WTC11 (cell line): ENCODE data around the gene FSTL4. TPM values are rescaled to one million over a fixed set of nuclear protein-coding genes. Genes with fewer than 3 reads are reported as not detected.

Experiments used
- ATAC-seq: fragments of 200-7000 bp; cut with Tn5 transposase; 2 replicates; pipeline ENCODE4 v1.10.0; 2021; ENCODE audit warnings: mild to moderate bottlenecking, moderate library complexity
- CTCF ChIA-PET: fragments of 300-600 bp; sonication (Branson Sonifier 250); formaldehyde crosslinking; loops from one replicate; lab custom pipeline; 2021; ENCODE audit warnings: antibody characterized with exemption; lab: Charles Lee
- POLR2A ChIA-PET: fragments of 350-600 bp; sonication (Branson Sonifier 250); formaldehyde crosslinking; loops from one replicate; lab custom pipeline; 2021; ENCODE audit warnings: antibody characterized with exemption; lab: Charles Lee
- DNase-seq: peaks from one replicate; pipeline ENCODE4 v3.0.0; 2021; ENCODE audit warnings: low spot score
- H3K27ac Mint-ChIP-seq: 2 replicates; pipeline ENCODE4 v1.8.0; 2021; ENCODE audit warnings: mixed read lengths
- H3K27me3 Mint-ChIP-seq: 2 replicates; pipeline ENCODE4 v1.8.0; 2021; ENCODE audit warnings: low read depth, mild to moderate bottlenecking, moderate library complexity, mixed read lengths
- H3K36me3 Mint-ChIP-seq: 2 replicates; pipeline ENCODE4 v1.8.0; 2021; ENCODE audit warnings: mixed read lengths
- H3K4me1 Mint-ChIP-seq: 2 replicates; pipeline ENCODE4 v1.8.0; 2022; ENCODE audit warnings: mixed read lengths
- H3K4me3 Mint-ChIP-seq: 2 replicates; pipeline ENCODE4 v1.8.0; 2021; ENCODE audit warnings: mild to moderate bottlenecking, moderate library complexity, mixed read lengths
- H3K9me3 Mint-ChIP-seq: 2 replicates; pipeline ENCODE4 v1.8.0; 2021; ENCODE audit warnings: mixed read lengths
- CREM ChIP-seq: sonication (generic); formaldehyde crosslinking; IDR thresholded peaks from 2 replicates; pipeline ENCODE4 v1.8.1; 2022; ENCODE audit warnings: mild to moderate bottlenecking, missing genetic modification reagents, moderate library complexity
- ELF4 ChIP-seq: sonication (generic); formaldehyde crosslinking; IDR thresholded peaks from 2 replicates; pipeline ENCODE4 v1.8.1; 2022; ENCODE audit warnings: low read depth, mild to moderate bottlenecking, moderate library complexity, missing genetic modification reagents
- EMX1 ChIP-seq: fragments of 250-450 bp; sonication (Bioruptor Pico); IDR thresholded peaks from 2 replicates; pipeline ENCODE4 v1.8.0; 2021; ENCODE audit warnings: mild to moderate bottlenecking
- ESRRA ChIP-seq: sonication (generic); formaldehyde crosslinking; IDR thresholded peaks from 2 replicates; pipeline ENCODE4 v1.8.1; 2022; ENCODE audit warnings: mild to moderate bottlenecking, missing genetic modification reagents, borderline replicate concordance
- GRHL2 ChIP-seq: fragments of 250-450 bp; sonication (Bioruptor Pico); IDR thresholded peaks from 2 replicates; pipeline ENCODE4 v1.8.0; 2022; ENCODE audit warnings: mild to moderate bottlenecking, moderate library complexity; ENCODE audit not compliant: insufficient replicate concordance, severe bottlenecking
- HMGA2 ChIP-seq: fragments of 250-450 bp; sonication (Bioruptor Pico); IDR thresholded peaks from 2 replicates; pipeline ENCODE4 v1.4.0; 2021; ENCODE audit warnings: mild to moderate bottlenecking, moderate library complexity
- JAZF1 ChIP-seq: fragments of 250-450 bp; sonication (Bioruptor Pico); IDR thresholded peaks from 2 replicates; pipeline ENCODE4 v1.9.0; 2021; ENCODE audit warnings: moderate library complexity, mild to moderate bottlenecking, inconsistent platforms
- JUN ChIP-seq: sonication (generic); formaldehyde crosslinking; IDR thresholded peaks from 2 replicates; pipeline ENCODE4 v1.8.0; 2023; ENCODE audit warnings: mild to moderate bottlenecking, missing genetic modification reagents
- KAT7 ChIP-seq: sonication (generic); formaldehyde crosslinking; IDR thresholded peaks from 2 replicates; pipeline ENCODE4 v1.8.1; 2023; ENCODE audit warnings: missing genetic modification reagents, mild to moderate bottlenecking, borderline replicate concordance
- NFATC4 ChIP-seq: fragments of 250-450 bp; sonication (Bioruptor Pico); IDR thresholded peaks from 2 replicates; pipeline ENCODE4 v1.9.0; 2021; ENCODE audit warnings: mild to moderate bottlenecking
- NFYB ChIP-seq: sonication (generic); formaldehyde crosslinking; conservative IDR thresholded peaks from 2 replicates; pipeline ENCODE4 v1.8.0; 2022; ENCODE audit warnings: low read depth, missing genetic modification reagents
- NR2C2 ChIP-seq: sonication (generic); formaldehyde crosslinking; IDR thresholded peaks from 2 replicates; pipeline ENCODE4 v1.8.0; 2022; ENCODE audit warnings: mild to moderate bottlenecking, missing genetic modification reagents
- NR3C1 ChIP-seq: sonication (generic); formaldehyde crosslinking; conservative IDR thresholded peaks from 2 replicates; pipeline ENCODE4 v1.8.1; 2023; ENCODE audit warnings: low read depth, mild to moderate bottlenecking, missing genetic modification reagents
- STAT6 ChIP-seq: sonication (generic); formaldehyde crosslinking; conservative IDR thresholded peaks from 2 replicates; pipeline ENCODE4 v1.8.1; 2023; ENCODE audit warnings: mild to moderate bottlenecking, low read depth, missing genetic modification reagents, moderate library complexity
- ZNF219 ChIP-seq: sonication (generic); formaldehyde crosslinking; IDR thresholded peaks from 2 replicates; pipeline ENCODE4 v1.8.0; 2023; ENCODE audit warnings: missing genetic modification reagents, mild to moderate bottlenecking, borderline replicate concordance
- ZNF317 ChIP-seq: sonication (generic); formaldehyde crosslinking; IDR thresholded peaks from 2 replicates; pipeline ENCODE4 v1.8.1; 2023; ENCODE audit warnings: low read depth, mild to moderate bottlenecking, moderate library complexity, missing genetic modification reagents, borderline replicate concordance
- ZNF416 ChIP-seq: fragments of 250-450 bp; sonication (Bioruptor Pico); IDR thresholded peaks from 2 replicates; pipeline ENCODE4 v1.9.0; 2021; ENCODE audit warnings: mild to moderate bottlenecking, inconsistent platforms
- ZNF423 ChIP-seq: fragments of 250-450 bp; sonication (Bioruptor Pico); IDR thresholded peaks from 2 replicates; pipeline ENCODE4 v2.1.2; 2022; ENCODE audit warnings: mild to moderate bottlenecking, moderate library complexity
- ZNF425 ChIP-seq: fragments of 250-450 bp; sonication (Bioruptor Pico); conservative IDR thresholded peaks from 2 replicates; pipeline ENCODE4 v1.9.0; 2021; ENCODE audit warnings: mild to moderate bottlenecking
- ZNF532 ChIP-seq: fragments of 250-450 bp; sonication (Bioruptor Pico); IDR thresholded peaks from 2 replicates; pipeline ENCODE4 v1.9.0; 2021; ENCODE audit warnings: mild to moderate bottlenecking, borderline replicate concordance
- total RNA-seq: library from RNA; stranded (reverse); gene quantifications from 3 replicates; pipeline ENCODE4 v1.2.3, GENCODE V29; 2021
- TF ChIP-seq, protein P1 (sequence below): sonication (generic); formaldehyde crosslinking; IDR thresholded peaks from 2 replicates; pipeline ENCODE4 v1.8.1; 2023; ENCODE audit warnings: mild to moderate bottlenecking, moderate library complexity, missing genetic modification reagents
- TF ChIP-seq, protein P2 (sequence below): fragments of 200-600 bp; IDR thresholded peaks from 2 replicates; pipeline ENCODE4 v1.8.0; 2022; ENCODE audit warnings: antibody characterized with exemption
- TF ChIP-seq, protein P3 (sequence below): sonication (generic); formaldehyde crosslinking; IDR thresholded peaks from 2 replicates; pipeline ENCODE4 v1.8.1; 2023; ENCODE audit warnings: mild to moderate bottlenecking, missing genetic modification reagents

The FSTL4 gene
- total RNA-seq, 1 experiment from 2014 or later = 6.1 TPM

DNA sequence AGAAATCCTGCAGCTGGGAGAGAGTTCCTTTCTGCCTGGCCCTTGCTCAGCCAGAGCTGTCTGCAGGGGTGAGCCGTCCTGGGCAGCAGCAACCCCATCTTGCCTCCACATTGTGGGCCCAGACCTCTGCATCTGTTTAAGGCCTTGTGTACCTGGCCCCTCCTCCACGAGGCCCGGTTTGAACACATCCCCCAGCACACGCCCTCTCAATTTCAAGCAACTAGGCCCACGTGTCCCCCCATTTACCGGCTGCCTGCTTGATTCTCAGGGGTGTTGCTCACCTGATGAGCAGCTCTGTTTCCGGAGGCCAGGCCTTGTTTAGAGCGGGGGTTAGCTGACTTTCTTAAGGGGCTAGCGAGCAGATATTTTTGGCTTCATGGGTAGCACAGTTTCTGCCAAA is 378.7 kb downstream of the FSTL4 start:
- POLR2A ChIA-PET = no interaction called here
- Mint-ChIP-seq H3K9me3 (peaks cover 3% of the 10 kb centered on the region; the same call in 1 of the 2 replicates), H3K4me3 (no peak overlapping the region), H3K4me1 (0 out of 2 replicates have a peak, but pooled peaks cover 4% of the 10 kb centered on the region), H3K27me3 (no peaks in the 10 kb centered on the region), H3K27ac (no peak overlapping the region), H3K36me3 (no peaks in the 10 kb centered on the region)
- DNase-seq = no peak
- no peak for ATAC-seq
- TF ChIP-seq ZNF425 (CRISPR knock-in tag) (no peak), NR3C1 (CRISPR knock-in tag) (no peak), NFYB (no peak), EMX1 (CRISPR knock-in tag) (no peak), NR2C2 (CRISPR knock-in tag) (no peak), JAZF1 (CRISPR knock-in tag) (no peak), STAT6 (CRISPR knock-in tag) (no peak), ZNF219 (CRISPR knock-in tag) (no peak), ZNF317 (no peak), JUN (CRISPR knock-in tag) (no peak), ZNF416 (CRISPR knock-in tag) (no peak), NFATC4 (CRISPR knock-in tag) (no peak)
- TF ChIP-seq, protein P1, sequence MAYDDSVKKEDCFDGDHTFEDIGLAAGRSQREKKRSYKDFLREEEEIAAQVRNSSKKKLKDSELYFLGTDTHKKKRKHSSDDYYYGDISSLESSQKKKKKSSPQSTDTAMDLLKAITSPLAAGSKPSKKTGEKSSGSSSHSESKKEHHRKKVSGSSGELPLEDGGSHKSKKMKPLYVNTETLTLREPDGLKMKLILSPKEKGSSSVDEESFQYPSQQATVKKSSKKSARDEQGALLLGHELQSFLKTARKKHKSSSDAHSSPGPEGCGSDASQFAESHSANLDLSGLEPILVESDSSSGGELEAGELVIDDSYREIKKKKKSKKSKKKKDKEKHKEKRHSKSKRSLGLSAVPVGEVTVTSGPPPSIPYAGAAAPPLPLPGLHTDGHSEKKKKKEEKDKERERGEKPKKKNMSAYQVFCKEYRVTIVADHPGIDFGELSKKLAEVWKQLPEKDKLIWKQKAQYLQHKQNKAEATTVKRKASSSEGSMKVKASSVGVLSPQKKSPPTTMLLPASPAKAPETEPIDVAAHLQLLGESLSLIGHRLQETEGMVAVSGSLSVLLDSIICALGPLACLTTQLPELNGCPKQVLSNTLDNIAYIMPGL = no peak
- CTCF ChIA-PET = no interaction called here

GRCh38 chr5:133232911-133233310 is 379.4 kb downstream of the FSTL4 start:
- POLR2A ChIA-PET = no interaction called here
- H3K9me3 Mint-ChIP-seq = no peaks in the 10 kb centered on the region
- 0 out of 2 replicates have a peak, but pooled peaks cover 4% of the 10 kb centered on the region for H3K4me1 Mint-ChIP-seq
- ATAC-seq (no peak), DNase-seq (no peak)
- no peak overlapping the region for H3K27ac Mint-ChIP-seq
- CTCF ChIA-PET = no interaction called here
- no peaks in the 10 kb centered on the region for H3K36me3 Mint-ChIP-seq
- no peaks in the 10 kb centered on the region for H3K27me3 Mint-ChIP-seq
- no peak overlapping the region for H3K4me3 Mint-ChIP-seq
- TF ChIP-seq ZNF532 (no peak), ELF4 (CRISPR knock-in tag) (no peak), ESRRA (no peak), NR2C2 (CRISPR knock-in tag) (no peak), CREM (CRISPR knock-in tag) (no peak), GRHL2 (CRISPR knock-in tag) (no peak), KAT7 (CRISPR knock-in tag) (no peak), ZNF423 (CRISPR knock-in tag) (no peak), HMGA2 (CRISPR knock-in tag) (no peak)
- TF ChIP-seq, protein P2, sequence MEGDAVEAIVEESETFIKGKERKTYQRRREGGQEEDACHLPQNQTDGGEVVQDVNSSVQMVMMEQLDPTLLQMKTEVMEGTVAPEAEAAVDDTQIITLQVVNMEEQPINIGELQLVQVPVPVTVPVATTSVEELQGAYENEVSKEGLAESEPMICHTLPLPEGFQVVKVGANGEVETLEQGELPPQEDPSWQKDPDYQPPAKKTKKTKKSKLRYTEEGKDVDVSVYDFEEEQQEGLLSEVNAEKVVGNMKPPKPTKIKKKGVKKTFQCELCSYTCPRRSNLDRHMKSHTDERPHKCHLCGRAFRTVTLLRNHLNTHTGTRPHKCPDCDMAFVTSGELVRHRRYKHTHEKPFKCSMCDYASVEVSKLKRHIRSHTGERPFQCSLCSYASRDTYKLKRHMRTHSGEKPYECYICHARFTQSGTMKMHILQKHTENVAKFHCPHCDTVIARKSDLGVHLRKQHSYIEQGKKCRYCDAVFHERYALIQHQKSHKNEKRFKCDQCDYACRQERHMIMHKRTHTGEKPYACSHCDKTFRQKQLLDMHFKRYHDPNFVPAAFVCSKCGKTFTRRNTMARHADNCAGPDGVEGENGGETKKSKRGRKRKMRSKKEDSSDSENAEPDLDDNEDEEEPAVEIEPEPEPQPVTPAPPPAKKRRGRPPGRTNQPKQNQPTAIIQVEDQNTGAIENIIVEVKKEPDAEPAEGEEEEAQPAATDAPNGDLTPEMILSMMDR = no peak
- TF ChIP-seq, protein P3, sequence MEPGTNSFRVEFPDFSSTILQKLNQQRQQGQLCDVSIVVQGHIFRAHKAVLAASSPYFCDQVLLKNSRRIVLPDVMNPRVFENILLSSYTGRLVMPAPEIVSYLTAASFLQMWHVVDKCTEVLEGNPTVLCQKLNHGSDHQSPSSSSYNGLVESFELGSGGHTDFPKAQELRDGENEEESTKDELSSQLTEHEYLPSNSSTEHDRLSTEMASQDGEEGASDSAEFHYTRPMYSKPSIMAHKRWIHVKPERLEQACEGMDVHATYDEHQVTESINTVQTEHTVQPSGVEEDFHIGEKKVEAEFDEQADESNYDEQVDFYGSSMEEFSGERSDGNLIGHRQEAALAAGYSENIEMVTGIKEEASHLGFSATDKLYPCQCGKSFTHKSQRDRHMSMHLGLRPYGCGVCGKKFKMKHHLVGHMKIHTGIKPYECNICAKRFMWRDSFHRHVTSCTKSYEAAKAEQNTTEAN (CRISPR knock-in tag) = no peak
